GM18873 (cell line): ENCODE measurements around the gene CLDN16.

ENCODE experiments used
- ATAC-seq: cut with Tn5 transposase; IDR thresholded peaks from one replicate; pipeline ENCODE4 v1.9.1; 2021; ENCODE audit warnings: mild to moderate bottlenecking, moderate library complexity, moderate number of reproducible peaks; ENCODE audit not compliant: unreplicated experiment, low FRiP score

Gene CLDN16, protein sequence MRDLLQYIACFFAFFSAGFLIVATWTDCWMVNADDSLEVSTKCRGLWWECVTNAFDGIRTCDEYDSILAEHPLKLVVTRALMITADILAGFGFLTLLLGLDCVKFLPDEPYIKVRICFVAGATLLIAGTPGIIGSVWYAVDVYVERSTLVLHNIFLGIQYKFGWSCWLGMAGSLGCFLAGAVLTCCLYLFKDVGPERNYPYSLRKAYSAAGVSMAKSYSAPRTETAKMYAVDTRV

DNA sequence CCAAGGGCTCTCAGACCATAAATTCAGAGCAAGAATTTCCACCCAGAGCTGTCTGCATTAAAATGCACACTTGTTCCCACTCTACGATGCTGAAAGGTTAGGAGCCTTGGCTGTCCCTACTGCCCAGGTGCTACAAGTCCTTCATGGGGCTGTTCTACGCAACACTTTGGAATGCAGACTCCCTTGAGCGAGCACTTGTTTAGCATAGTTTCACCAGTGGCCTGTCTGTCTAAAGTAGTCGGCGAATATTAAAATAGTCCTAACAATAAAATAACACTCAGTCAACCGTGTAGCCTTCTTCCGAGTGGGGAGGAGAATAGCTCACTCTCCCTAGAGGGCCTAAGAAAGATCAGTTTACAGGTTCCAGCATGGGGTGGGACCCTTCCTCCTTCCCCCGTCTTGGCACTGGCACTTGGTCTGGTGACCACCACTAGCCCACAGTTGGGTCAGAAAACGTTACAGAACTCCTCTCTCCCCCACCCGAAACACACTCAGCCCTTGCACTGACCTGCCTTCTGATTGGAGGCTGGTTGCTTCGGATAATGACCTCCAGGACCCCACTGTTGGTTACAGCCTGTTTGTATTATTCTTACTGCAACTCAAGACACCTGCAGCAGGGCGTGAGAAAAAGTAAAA is at the start of gene CLDN16:
CLDN16 (plus strand) TSS at position 586 of the 636 bp plus-strand sequence. CDS start 167 bp downstream, outside the sequence.
- ATAC-seq: no peak

DNA sequence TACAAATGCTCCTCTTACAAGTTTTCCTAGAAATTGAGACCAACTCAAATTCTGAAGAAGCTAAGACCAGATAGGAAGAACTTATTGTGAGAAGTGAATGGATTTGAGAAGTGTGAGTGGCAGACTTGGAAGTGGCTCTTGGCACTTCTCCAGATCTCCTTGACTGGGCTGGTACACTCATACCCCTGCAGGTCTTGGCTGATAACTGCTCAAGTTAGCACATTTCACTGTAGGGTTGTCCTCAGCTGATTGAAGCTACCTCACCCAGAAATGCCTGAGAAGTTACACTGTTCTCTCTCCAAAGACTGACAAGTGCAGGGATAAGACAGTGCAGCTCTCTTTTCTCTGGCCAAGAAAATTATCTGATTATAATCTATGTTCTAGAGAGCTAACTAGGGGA is 49.2 kb upstream of the CLDN16 start:
- no peak for ATAC-seq

DNA sequence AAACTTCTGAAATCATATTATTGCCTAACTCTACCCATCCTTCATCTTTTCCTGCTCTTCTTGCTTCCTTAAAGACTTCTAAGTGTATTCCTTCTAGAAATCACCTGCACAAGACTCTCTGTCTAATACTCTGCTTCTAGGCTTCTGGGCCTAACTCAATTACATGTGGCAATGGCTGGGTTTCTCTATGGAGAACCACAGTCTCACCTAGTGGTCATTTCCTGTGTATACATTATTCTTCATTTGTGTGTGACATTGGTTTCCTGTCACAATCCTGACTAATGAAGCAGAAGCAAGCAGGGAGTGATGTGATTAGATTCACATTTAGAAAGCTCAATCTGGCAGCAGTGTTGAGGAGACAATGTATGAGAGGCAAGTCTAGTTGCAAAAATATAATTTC is 48.8 kb upstream of the CLDN16 start:
- ATAC-seq: no peak

DNA sequence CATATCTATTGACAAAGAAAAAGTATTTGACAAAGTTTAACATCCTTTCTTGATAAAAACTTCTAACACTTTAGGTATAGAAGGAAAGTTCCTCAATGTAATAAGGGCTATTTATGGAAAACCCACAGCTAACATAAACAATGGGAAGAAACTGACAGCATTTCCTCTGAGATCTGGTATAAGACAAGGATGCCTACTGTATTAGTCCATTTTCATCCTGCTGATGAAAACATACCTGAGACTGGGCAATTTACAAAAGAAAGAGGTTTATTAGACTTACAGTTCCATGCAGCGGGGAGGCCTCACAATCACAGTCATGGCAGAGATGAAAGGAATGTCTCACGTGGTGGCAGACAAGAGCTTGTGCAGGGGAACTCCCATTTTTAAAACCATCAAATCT is 47.9 kb upstream of the CLDN16 start:
- ATAC-seq: no peak

DNA sequence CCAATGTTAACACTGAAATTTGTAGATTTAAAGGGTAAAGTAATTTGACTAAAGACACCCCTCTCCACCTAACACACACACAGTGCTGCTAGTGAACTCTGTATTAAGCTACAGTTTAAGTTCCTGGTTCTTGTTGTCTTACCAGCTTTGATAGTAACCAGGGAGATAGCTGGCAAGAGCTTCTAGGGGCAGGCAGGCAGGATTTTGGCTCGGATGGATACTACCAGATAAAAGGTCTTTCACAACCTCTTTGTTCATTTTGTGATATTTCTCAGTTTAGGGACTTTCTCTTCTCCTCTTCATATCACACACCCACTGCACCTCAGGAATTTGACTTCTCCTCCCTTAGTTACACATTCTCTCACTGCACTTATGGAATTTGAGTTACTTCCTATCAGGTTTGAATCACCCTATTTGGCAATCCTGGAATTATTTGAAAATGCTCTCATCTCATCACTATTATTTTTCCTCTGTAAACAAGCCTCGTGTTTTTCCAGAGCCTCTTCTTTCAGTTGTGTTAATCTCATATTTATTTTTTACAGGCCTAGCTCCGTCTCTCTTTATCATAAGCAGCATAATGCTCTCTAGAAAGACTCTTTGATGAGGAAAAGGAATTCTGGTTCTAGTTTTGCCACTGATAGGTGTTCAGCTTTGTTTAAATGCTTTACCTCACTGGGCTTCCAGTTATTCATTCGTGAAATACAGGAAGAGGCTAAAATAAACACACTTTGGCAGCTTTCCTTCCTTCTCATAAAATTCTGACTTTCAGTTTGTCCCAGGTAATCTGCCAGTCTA is 42.7 kb upstream of the CLDN16 start:
- ATAC-seq: no peak

DNA sequence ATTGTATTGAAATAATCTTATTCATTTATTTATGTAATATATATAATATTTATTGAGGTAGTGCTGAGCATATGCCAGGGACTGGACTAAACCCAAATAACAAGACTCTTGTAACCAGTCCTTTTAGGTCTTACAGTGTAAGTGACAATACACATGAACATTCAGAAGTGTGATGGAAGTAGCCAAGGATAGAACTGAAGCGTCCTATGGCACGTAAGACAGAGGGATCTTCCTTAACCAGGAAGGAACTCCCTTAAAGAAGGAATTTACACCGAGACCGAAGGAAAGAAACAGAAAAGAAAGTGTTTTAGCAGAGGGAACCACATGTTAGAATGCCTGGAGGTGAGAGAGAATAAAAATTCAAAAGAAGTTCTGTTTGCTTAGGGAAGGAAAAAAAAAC is 42.1 kb upstream of the CLDN16 start:
- ATAC-seq: no peak

DNA sequence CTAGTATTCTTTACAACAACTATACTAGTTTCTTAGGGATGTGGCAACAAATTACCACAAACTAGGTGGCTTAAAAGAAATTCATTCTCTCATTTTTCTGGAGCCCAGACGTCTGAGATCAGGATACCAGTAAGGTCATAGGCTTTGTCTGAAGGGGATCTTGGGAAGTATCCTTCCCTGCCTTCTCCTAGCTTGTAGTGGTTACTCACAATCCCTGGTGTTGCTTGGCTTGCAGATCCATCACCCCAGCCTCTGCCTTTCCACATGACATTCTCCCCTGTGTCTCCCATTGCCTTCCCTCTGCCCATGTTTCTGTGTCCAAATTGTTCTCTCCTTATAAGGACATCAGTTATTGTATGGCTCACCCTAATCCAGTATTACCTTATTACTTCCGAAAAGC is 41.4 kb upstream of the CLDN16 start:
- no peak for ATAC-seq

DNA sequence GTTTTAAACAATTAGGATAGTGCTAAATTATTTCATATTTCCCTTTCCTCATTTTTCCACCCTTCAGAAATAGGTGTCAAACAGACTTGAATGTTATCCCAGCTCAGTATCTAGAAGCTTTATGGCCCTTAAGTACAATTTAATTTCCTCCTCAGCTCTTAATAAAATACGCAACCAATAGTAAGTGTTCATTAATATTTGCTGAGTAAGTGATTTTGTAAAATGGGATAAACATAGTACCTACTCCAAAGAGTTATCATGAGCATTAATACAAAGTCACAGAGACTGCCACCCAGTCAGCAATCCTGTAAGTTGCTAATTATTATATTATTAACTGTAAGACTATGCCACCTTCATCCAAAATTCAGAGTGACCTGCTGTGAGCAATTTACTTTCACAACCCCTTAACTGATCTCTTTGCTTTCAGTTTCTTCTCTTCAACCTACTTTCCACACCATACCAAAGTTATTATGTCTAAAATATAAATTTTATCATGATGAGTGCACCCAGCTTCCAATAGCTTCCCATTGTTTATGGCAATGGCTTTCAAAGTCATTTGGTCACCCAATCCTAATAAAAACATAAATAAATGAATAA is 35.0 kb upstream of the CLDN16 start:
- ATAC-seq: no peak

DNA sequence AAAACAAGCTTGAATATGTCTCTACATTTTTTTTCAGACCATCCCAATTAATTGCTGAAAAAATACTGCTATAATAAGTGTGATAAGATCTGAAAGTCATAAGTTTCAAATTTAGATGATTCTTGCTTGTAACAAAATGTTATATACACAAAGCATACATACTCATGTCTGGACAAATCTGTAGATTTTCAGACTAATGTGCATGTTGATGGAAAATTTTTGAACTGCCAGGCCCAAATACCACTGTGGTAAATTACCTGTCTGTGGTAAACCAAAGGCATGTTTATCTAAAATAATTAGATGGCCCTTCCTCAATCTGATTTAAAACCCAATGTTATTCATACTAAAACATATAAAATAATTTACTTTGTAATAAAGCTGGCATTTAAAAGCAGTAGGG is 31.7 kb upstream of the CLDN16 start:
- no peak for ATAC-seq

DNA sequence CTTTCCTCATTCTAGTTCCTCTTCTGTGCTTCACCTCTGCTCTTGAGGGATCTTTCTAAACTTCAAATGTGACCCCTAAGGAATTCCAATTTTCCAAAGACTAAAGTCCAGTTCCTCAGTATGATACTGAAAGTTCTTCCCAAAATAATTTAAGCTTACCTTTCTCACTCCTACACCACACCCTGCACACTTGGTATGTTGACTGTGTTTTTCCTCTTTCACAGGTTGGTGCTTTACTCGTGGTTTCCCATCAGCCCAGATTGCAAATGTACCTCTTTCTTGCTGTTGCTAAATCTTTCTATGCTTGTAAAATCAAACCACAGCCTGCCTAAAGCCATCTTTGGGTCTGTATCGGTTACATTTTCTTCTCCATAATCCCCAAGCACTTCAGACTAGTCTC is 30.5 kb upstream of the CLDN16 start:
- no peak for ATAC-seq

DNA sequence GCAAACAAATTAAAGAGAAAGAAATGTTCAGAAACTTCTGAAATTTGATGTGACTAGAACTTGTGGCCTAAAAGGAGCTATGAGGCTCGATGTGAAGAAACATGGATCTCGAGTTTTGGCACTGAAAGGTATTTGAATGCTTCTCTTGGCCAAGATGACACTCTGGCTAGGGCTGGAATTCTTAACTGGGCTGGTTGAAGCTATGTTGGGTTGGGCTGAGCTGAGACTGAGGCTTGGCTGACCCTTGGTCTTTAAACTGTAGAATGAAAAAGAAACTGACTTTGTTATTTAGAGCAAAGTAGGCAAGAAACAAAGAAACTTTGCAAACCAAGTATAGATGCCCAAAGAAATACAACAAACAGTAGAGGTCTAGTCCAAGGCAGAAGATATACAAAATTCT is 28.1 kb upstream of the CLDN16 start:
- no peak for ATAC-seq

DNA sequence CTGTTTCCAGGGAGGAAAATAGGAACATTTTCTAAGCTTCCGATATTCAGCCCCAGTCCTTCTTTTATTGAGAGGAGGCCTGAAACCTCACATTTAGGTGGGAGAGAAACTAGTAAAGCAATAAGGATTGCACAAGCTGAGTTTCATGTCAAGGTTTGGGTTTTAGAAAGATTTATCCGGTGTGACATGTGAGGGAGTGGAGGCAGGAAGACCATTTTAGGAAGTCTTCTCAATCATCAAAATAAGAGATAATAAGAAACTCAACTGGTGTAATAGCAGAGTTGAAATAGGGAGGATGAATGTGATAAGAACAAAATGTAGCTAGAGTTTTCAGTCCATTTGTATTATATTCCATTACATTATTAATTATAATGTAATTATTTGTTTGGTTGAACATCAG is 27.7 kb upstream of the CLDN16 start:
- no peak for ATAC-seq

DNA sequence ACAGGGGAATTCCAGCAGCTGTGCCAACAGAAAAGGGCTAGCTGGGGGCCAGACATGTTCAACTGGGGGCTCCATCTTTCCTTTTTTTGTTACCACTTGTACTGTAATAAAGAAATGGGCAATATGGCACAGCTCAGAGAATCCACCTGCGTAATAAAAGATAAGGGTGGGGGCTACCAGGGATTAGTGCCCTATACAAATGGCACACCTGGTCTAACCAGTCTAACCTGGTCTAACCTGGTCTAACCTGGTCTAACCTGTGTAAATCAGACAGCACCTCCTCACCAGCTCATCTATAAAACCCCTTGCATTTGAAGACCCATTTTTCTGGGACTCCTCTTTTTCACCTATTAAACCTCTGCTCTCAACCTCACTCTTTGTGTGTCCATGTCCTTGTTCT is 26.2 kb upstream of the CLDN16 start:
- no peak for ATAC-seq

DNA sequence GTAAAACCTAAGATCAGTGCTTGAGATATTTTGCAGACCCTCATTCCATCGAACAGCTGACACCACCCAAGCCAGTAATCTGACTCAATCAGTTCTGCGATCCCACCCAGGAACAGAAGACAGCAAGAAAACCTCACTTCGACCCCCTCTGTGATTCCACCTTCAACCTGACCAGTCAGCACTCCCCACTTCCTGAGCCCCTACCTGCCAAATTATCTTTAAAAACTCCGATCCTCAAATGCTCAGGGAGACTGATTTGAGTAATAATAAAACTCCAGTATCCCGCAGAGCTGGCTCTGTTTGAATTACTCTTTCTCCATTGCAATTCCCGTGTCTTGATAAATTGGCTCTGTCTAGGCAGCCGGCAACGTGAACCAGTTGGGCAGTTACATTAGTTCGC is 25.7 kb upstream of the CLDN16 start:
- no peak for ATAC-seq

DNA sequence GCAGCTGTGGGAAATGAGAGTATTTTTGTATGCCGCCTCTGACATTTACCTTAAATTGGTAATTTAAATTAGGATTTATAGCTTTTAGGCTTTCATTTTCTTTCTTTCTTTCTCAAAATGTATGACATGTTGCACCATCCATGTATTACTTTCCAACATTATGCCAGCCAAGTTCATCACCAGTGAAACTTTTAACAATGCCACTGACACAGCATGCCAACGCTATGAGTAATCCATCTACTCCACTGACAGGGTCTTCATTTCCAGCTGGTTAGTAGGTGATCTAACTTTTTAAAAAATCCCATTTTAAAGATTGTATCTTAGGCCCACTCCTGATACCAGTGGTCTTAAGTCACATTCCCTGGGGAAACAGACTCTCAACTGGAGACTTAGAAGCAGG is 21.8 kb upstream of the CLDN16 start:
- no peak for ATAC-seq

DNA sequence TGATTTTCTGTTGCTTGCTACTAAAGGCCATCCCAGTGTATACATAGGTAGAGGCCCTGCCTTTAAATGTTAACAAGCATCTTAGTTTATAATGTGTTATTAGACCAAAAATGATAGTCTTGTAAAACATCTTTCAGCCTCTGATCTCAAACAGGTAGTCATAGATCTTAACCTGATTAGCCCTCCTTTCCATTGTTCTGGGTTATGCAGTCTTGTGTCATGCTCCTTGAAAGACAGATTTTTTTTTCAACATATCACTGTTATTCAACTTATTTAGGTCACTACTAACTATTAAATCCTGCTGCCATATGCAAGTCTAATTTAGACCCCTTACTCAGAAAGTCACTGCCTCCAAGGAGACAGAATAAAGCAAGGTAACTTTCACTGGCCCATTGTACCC is 19.1 kb upstream of the CLDN16 start:
- ATAC-seq: no peak

DNA sequence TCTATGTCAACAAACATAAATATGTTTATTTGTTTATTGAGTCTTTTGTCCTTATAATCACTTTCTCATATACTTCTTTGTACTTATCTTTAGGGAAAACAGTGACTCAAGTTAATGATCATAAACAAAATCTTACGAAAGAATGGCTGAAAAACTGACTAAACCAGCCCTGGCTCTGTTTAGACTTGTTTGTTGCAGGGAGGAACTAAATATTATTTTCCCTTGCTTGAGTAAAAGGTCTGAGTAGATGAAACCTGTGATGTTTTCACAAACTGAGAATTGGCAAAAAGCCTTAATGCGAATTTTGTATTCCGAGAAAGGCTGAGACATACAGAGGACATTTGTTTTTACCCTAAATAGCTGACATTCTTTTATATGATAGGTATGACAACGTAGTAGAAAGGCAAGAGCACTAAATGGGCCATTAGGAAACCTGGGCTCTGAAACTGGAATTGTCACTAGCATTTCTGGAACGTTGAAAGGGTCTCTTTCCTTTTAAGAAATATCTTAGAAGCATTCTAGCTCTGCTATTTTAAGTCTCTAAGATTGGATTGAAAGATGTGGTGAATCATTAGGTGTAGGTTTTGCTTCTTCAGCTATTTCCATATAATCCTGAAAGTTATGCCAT is 18.2 kb upstream of the CLDN16 start:
- no peak for ATAC-seq

DNA sequence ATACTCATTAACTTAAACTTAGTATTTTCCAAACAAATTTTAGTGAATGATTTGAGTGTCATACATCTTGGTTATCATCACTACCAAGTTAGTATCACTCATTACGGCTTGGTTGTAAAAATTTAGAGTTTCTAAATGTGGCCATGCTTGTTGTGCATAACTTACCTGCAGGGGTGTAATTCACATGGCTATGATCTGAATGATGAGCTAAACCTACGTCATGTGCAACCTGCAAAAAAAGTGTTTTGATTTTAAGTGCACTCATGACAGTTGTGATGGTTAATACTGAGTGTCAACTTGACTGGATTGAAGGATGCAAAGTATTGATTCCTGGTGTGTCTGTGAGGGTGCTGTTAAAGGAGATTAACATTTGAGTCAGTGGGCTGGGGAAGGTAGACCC is 17.6 kb upstream of the CLDN16 start:
- no peak for ATAC-seq

DNA sequence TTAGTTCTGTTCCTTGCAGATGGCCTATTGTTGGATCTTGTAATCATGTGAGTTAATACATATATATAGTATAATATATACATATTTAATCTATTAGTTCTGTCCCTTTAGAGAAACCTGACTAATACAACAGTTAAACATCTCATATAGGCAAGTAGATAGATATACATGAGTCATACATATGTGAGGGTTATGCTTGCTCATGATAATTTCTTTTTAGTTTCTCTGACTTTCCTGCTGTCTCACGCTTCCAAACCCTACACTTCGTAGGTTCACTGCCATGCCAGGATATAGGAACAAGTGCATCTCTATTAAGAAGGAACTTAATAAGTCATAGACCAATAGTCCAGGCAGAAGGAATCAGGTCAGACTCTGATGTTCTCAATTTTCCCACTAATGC is 16.8 kb upstream of the CLDN16 start:
- no peak for ATAC-seq

DNA sequence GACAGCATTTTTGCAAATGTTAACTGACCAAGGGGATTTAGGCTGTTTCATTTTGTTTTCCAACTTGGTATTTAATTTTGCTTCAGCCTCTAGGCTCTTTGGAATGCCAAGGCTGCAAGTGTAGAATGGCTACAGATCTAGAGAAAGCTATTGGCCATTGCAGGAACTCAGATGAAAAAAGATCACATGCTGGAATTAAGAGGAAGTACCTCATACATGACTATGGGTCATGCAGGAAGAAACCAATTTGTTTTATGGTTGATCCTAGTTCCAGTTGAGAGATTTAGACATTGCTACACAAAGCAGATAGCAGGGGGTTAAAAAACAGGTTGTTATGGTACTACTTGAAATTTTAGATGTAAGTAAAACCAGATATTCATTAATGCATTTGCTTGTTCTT is 12.7 kb upstream of the CLDN16 start:
- ATAC-seq: no peak

DNA sequence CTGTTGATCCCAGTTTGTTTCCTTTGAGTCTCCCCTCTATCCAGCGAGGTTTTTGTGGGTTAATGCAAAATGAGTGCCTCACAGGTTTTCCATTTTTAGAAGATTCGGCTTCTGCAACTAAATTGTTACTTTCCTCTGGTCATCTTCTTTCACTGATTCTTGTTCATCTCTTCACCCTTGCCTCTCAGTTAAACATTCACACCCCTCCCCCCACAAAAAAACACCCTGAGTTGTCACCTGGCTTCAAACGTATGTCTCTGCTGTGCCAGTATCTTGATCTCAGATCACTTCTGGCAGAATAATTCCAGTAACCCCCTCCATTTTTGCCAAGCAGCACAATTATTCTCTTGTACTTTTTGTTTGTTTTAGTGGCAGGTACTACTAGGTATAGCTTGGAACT is 12.3 kb upstream of the CLDN16 start:
- no peak for ATAC-seq
